RWPE1 (cell line): ENCODE measurements around the gene PLSCR2.

Experiments used
- CTCF ChIA-PET: fragments of 350-600 bp; sonication (Branson Sonifier 250); formaldehyde crosslinking; extraction: SDS; loops from one replicate; lab custom pipeline; 2021; lab: Yijun Ruan, JAX
- POLR2A ChIA-PET: fragments of 400-600 bp; formaldehyde crosslinking; extraction: SDS; loops from one replicate; lab custom pipeline; 2020; ENCODE audit warnings: antibody characterized with exemption; ENCODE audit not compliant: low non-redundant PET; lab: Yijun Ruan, JAX
- DNase-seq: peaks from one replicate; pipeline ENCODE4 v3.0.0; 2012; ENCODE audit warnings: low spot score
- H3K27ac ChIP-seq: fragments of 450-650 bp; 2 replicates; pipeline ENCODE4 v1.5.1; 2017
- CTCF ChIP-seq: fragments of 450-650 bp; conservative IDR thresholded peaks from 2 replicates; pipeline ENCODE4 v1.5.1; 2017; ENCODE audit warnings: low read depth, mild to moderate bottlenecking

The PLSCR2 gene

GRCh38 chr3:146505516-146505915, 36.2 kb upstream of the PLSCR2 start:
- no peak for TF ChIP-seq CTCF
- DNase-seq = no peak
- ChIA-PET POLR2A (no interaction called here), CTCF (no interaction called here)
- no peak overlapping the region for H3K27ac ChIP-seq

- H3K27ac ChIP-seq = no peak overlapping the region
- DNase-seq = no peak
- ChIA-PET POLR2A (no interaction called here), CTCF (interaction anchor here (1.2 kb wide), 1 partner anchor 73 kb away, joined by 3 read pairs; no protein-coding TSS in a partner anchor)
- TF ChIP-seq CTCF = no peak
Observed at GRCh38 chr3:146504498-146505197, 35.3 kb upstream of the PLSCR2 start.

- ChIA-PET CTCF (interaction anchor here (1.2 kb wide), 1 partner anchor 74 kb away, joined by 3 read pairs; no protein-coding TSS in a partner anchor), POLR2A (no interaction called here)
- peak overlapping the region; percentile 62 for H3K27ac ChIP-seq
- no peak for TF ChIP-seq CTCF
- DNase-seq = peak; percentile 55
Observed at GRCh38 chr3:146503461-146504202, 34.3 kb upstream of the PLSCR2 start.

GRCh38 chr3:146502887-146503460, 33.6 kb upstream of the PLSCR2 start:
- no peak overlapping the region for H3K27ac ChIP-seq

GRCh38 chr3:146501752-146502151, 32.4 kb upstream of the PLSCR2 start:
- ChIA-PET CTCF (no interaction called here), POLR2A (no interaction called here)
- TF ChIP-seq CTCF = no peak
- no peak for DNase-seq
- H3K27ac ChIP-seq = no peak overlapping the region

More at GRCh38 chr3:146502887-146503460, 33.6 kb upstream of the PLSCR2 start:
- CTCF ChIA-PET = interaction anchor here (0.6 kb wide), 1 partner anchor 12 kb away, joined by 3 read pairs; no protein-coding TSS in a partner anchor
- POLR2A ChIA-PET = no interaction called here
- TF ChIP-seq CTCF = no peak
- no peak for DNase-seq

- POLR2A ChIA-PET = no interaction called here
- H3K27ac ChIP-seq = no peak overlapping the region
- CTCF ChIA-PET = no interaction called here
- DNase-seq = no peak
- no peak for TF ChIP-seq CTCF
Observed at GRCh38 chr3:146499701-146500100, 30.3 kb upstream of the PLSCR2 start.
